HepG2 (cell line): ENCODE results near the gene SGCE. TPM values are rescaled to one million over a fixed set of nuclear protein-coding genes. Genes with fewer than 3 reads are reported as not detected.
A peak's percentile ranks its signal among the peaks of the same experiment; 100 is the strongest.

ENCODE experiments used
- ELF1 ChIP-seq: sonication (generic); formaldehyde crosslinking; IDR thresholded peaks from 2 replicates; pipeline ENCODE4 v1.4.0; 2020; ENCODE audit warnings: missing genetic modification reagents
- GATAD2A ChIP-seq: IDR thresholded peaks from 2 replicates; pipeline ENCODE4 v1.6.1; 2016
- HDAC1 ChIP-seq: sonication (generic); formaldehyde crosslinking; IDR thresholded peaks from 2 replicates; pipeline ENCODE4 v1.5.1; 2020; ENCODE audit warnings: mild to moderate bottlenecking, missing genetic modification reagents
- KDM1A ChIP-seq: IDR thresholded peaks from 2 replicates; pipeline ENCODE4 v1.6.1; 2016; ENCODE audit warnings: missing compliant biosample characterization
- NFYC ChIP-seq: IDR thresholded peaks from 2 replicates; pipeline ENCODE4 v1.6.1; 2016; ENCODE audit warnings: missing genetic modification reagents, missing compliant biosample characterization
- ONECUT2 ChIP-seq: sonication (generic); formaldehyde crosslinking; IDR thresholded peaks from 2 replicates; pipeline ENCODE4 v1.4.0; 2020; ENCODE audit warnings: missing genetic modification reagents
- PHF20 ChIP-seq: sonication (generic); formaldehyde crosslinking; IDR thresholded peaks from 2 replicates; pipeline ENCODE4 v1.5.0; 2020; ENCODE audit warnings: mild to moderate bottlenecking, missing genetic modification reagents
- SIX1 ChIP-seq: sonication (generic); formaldehyde crosslinking; IDR thresholded peaks from 2 replicates; pipeline ENCODE4 v1.4.0; 2020; ENCODE audit warnings: missing genetic modification reagents, borderline replicate concordance
- TAF1 ChIP-seq: sonication (generic); formaldehyde crosslinking; IDR thresholded peaks from 2 replicates; pipeline ENCODE4 v1.4.0; 2020; ENCODE audit warnings: missing genetic modification reagents
- YY1 ChIP-seq: IDR thresholded peaks from 2 replicates; pipeline ENCODE4 v1.6.1; 2011; ENCODE audit warnings: low read length, low read depth, moderate library complexity, mild to moderate bottlenecking; ENCODE audit not compliant: insufficient read depth, insufficient replicate concordance
- ZBTB3 ChIP-seq: sonication (generic); formaldehyde crosslinking; IDR thresholded peaks from 2 replicates; pipeline ENCODE4 v1.4.0; 2020; ENCODE audit warnings: low read depth, mild to moderate bottlenecking, moderate library complexity, missing genetic modification reagents, borderline replicate concordance
- ZFP62 ChIP-seq: sonication (generic); formaldehyde crosslinking; IDR thresholded peaks from 2 replicates; pipeline ENCODE4 v1.4.0; 2020; ENCODE audit warnings: missing genetic modification reagents
- ZNF329 ChIP-seq: sonication (generic); formaldehyde crosslinking; IDR thresholded peaks from 2 replicates; pipeline ENCODE4 v1.9.0; 2021; ENCODE audit warnings: low read depth, mild to moderate bottlenecking, missing genetic modification reagents
- ZNF337 ChIP-seq: sonication (generic); formaldehyde crosslinking; IDR thresholded peaks from 2 replicates; pipeline ENCODE4 v1.5.1; 2020; ENCODE audit warnings: missing genetic modification reagents, low read depth, mild to moderate bottlenecking, borderline replicate concordance
- ZNF468 ChIP-seq: sonication (generic); formaldehyde crosslinking; IDR thresholded peaks from 2 replicates; pipeline ENCODE4 v1.8.0; 2022; ENCODE audit warnings: mild to moderate bottlenecking, moderate library complexity, missing genetic modification reagents
- ZNF605 ChIP-seq: sonication (generic); formaldehyde crosslinking; IDR thresholded peaks from 2 replicates; pipeline ENCODE4 v1.8.0; 2022; ENCODE audit warnings: mild to moderate bottlenecking, missing genetic modification reagents
- ZNF703 ChIP-seq: sonication (generic); formaldehyde crosslinking; IDR thresholded peaks from 2 replicates; pipeline ENCODE4 v1.5.1; 2020; ENCODE audit warnings: missing genetic modification reagents, mild to moderate bottlenecking, moderate library complexity, borderline replicate concordance
- polyA plus RNA-seq, 8 experiments: library from polyadenylated mRNA; depleted of rRNA in 3 of 8; stranded (reverse) in 7 of 8; unstranded in 1 of 8; fragments of >200 nt; fragmentation: Illumina TruSeq in 4 of 8; extraction: Trizol in 4 of 8; gene quantifications; 2 replicates each; pipeline versions ENCODE4 v1.2.1 to v1.2.3, GENCODE V29; 2011 to 2016; ENCODE audit warnings: low read depth in 4 of 8, missing spikeins in 1 of 8, mixed read lengths in 1 of 8; ENCODE audit not compliant: insufficient read depth in 1 of 8
- total RNA-seq, 5 experiments: library from RNA; depleted of rRNA; stranded (reverse); fragments of >200 nt; fragmentation: Illumina TruSeq; extraction: Trizol; gene quantifications; 2 replicates each; pipeline ENCODE4 v1.2.3, GENCODE V29; 2016; ENCODE audit warnings: low read depth in 1 of 5
- TF ChIP-seq, protein P1 (sequence below): sonication (generic); formaldehyde crosslinking; IDR thresholded peaks from 2 replicates; pipeline ENCODE4 v1.4.0; 2020; ENCODE audit warnings: missing genetic modification reagents
- TF ChIP-seq, protein P2 (sequence below): sonication (generic); formaldehyde crosslinking; IDR thresholded peaks from 2 replicates; pipeline ENCODE4 v1.8.0; 2022; ENCODE audit warnings: mild to moderate bottlenecking, missing genetic modification reagents, moderate library complexity
- TF ChIP-seq, protein P3 (sequence below): IDR thresholded peaks from 2 replicates; pipeline ENCODE4 v1.6.1; 2016; ENCODE audit warnings: missing compliant biosample characterization, missing genetic modification reagents, borderline replicate concordance
- TF ChIP-seq, protein P4 (sequence below): sonication (generic); formaldehyde crosslinking; IDR thresholded peaks from 2 replicates; pipeline ENCODE4 v1.8.1; 2022; ENCODE audit warnings: low read depth, mild to moderate bottlenecking, missing genetic modification reagents
- TF ChIP-seq, protein P5 (sequence below): conservative IDR thresholded peaks from 2 replicates; pipeline ENCODE4 v1.6.1; 2018; ENCODE audit warnings: missing genetic modification reagents

SGCE gene
- total and polyA plus RNA-seq, 2 of the 13 experiments (the other 11 are each of a cell fraction or from before 2014, with no cell fraction given), result 52.3 to 71.1 TPM

DNA sequence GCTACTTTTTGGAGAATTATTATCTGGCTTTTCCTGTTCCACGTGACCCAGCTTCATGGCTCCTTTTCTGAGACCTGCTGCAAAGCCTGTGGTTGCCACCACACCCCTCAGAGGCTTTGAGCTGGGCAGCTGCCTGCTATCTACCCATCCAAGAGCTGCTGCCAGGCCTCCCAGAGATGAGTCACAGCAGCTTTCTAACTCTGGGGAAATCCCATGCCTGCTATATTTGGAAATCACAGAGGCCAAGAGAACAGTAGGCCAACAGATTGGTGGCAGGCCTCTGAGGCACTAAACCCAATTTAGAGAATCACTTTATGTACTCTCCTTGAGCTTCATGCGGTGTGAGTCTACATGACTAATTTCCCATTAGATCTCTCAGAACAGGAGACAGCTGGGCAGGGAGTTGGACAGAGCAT, 35.2 kb downstream of the SGCE start (continued):
- no peak for TF ChIP-seq ZNF329 (CRISPR knock-in tag)
- TF ChIP-seq ZBTB3, result no peak
- peak; percentile 78 for TF ChIP-seq GATAD2A (CRISPR knock-in tag)
- no peak for TF ChIP-seq ZNF337 (CRISPR knock-in tag)
- TF ChIP-seq, protein P1, sequence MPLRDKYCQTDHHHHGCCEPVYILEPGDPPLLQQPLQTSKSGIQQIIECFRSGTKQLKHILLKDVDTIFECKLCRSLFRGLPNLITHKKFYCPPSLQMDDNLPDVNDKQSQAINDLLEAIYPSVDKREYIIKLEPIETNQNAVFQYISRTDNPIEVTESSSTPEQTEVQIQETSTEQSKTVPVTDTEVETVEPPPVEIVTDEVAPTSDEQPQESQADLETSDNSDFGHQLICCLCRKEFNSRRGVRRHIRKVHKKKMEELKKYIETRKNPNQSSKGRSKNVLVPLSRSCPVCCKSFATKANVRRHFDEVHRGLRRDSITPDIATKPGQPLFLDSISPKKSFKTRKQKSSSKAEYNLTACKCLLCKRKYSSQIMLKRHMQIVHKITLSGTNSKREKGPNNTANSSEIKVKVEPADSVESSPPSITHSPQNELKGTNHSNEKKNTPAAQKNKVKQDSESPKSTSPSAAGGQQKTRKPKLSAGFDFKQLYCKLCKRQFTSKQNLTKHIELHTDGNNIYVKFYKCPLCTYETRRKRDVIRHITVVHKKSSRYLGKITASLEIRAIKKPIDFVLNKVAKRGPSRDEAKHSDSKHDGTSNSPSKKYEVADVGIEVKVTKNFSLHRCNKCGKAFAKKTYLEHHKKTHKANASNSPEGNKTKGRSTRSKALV (CRISPR knock-in tag), result no peak
- TF ChIP-seq PHF20 (CRISPR knock-in tag), result no peak
- peak; percentile 42; the same call in 1 of the 2 replicates for TF ChIP-seq ZNF605 (CRISPR knock-in tag)
- TF ChIP-seq ZNF703, result no peak
- TF ChIP-seq, protein P2, sequence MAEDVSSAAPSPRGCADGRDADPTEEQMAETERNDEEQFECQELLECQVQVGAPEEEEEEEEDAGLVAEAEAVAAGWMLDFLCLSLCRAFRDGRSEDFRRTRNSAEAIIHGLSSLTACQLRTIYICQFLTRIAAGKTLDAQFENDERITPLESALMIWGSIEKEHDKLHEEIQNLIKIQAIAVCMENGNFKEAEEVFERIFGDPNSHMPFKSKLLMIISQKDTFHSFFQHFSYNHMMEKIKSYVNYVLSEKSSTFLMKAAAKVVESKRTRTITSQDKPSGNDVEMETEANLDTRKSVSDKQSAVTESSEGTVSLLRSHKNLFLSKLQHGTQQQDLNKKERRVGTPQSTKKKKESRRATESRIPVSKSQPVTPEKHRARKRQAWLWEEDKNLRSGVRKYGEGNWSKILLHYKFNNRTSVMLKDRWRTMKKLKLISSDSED (CRISPR knock-in tag), result no peak
- no peak for TF ChIP-seq TAF1 (CRISPR knock-in tag)
- TF ChIP-seq ZFP62 (CRISPR knock-in tag), result no peak
- TF ChIP-seq, protein P3, sequence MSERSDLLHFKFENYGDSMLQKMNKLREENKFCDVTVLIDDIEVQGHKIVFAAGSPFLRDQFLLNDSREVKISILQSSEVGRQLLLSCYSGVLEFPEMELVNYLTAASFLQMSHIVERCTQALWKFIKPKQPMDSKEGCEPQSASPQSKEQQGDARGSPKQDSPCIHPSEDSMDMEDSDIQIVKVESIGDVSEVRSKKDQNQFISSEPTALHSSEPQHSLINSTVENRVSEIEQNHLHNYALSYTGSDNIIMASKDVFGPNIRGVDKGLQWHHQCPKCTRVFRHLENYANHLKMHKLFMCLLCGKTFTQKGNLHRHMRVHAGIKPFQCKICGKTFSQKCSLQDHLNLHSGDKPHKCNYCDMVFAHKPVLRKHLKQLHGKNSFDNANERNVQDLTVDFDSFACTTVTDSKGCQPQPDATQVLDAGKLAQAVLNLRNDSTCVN (CRISPR knock-in tag), result no peak
- TF ChIP-seq, protein P4, sequence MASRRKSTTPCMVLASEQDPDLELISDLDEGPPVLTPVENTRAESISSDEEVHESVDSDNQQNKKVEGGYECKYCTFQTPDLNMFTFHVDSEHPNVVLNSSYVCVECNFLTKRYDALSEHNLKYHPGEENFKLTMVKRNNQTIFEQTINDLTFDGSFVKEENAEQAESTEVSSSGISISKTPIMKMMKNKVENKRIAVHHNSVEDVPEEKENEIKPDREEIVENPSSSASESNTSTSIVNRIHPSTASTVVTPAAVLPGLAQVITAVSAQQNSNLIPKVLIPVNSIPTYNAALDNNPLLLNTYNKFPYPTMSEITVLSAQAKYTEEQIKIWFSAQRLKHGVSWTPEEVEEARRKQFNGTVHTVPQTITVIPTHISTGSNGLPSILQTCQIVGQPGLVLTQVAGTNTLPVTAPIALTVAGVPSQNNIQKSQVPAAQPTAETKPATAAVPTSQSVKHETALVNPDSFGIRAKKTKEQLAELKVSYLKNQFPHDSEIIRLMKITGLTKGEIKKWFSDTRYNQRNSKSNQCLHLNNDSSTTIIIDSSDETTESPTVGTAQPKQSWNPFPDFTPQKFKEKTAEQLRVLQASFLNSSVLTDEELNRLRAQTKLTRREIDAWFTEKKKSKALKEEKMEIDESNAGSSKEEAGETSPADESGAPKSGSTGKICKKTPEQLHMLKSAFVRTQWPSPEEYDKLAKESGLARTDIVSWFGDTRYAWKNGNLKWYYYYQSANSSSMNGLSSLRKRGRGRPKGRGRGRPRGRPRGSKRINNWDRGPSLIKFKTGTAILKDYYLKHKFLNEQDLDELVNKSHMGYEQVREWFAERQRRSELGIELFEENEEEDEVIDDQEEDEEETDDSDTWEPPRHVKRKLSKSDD (CRISPR knock-in tag), result no peak
- TF ChIP-seq, protein P5, sequence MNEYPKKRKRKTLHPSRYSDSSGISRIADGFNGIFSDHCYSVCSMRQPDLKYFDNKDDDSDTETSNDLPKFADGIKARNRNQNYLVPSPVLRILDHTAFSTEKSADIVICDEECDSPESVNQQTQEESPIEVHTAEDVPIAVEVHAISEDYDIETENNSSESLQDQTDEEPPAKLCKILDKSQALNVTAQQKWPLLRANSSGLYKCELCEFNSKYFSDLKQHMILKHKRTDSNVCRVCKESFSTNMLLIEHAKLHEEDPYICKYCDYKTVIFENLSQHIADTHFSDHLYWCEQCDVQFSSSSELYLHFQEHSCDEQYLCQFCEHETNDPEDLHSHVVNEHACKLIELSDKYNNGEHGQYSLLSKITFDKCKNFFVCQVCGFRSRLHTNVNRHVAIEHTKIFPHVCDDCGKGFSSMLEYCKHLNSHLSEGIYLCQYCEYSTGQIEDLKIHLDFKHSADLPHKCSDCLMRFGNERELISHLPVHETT (CRISPR knock-in tag), result no peak
- TF ChIP-seq YY1, result no peak
- no peak for TF ChIP-seq SIX1 (CRISPR knock-in tag)
- TF ChIP-seq HDAC1 (CRISPR knock-in tag), result peak; percentile 45; the same call in 1 of the 2 replicates
- TF ChIP-seq ZNF468, result no peak
- no peak for TF ChIP-seq ONECUT2 (CRISPR knock-in tag)
- no peak for TF ChIP-seq KDM1A (CRISPR knock-in tag)
- TF ChIP-seq NFYC, result no peak
- no peak for TF ChIP-seq ELF1
